A673 (cell line): ENCODE measurements around the gene SLX4IP.

Experiments
- CTCF ChIP-seq: fragments of 300-800, 200-600 bp; sonication (generic); conservative IDR thresholded peaks from 2 replicates; pipeline ENCODE4 v1.5.1; 2017; ENCODE audit warnings: low read depth, mild to moderate bottlenecking, antibody characterized with exemption, low read length, moderate library complexity, mixed read lengths
- EZH2 ChIP-seq: fragments of 200-600 bp; sonication (generic); IDR thresholded peaks from 2 replicates; pipeline ENCODE4 v1.6.1; 2017; ENCODE audit warnings: borderline replicate concordance, low read depth, mild to moderate bottlenecking, mixed read lengths, antibody characterized with exemption, low read length; ENCODE audit not compliant: poor library complexity, severe bottlenecking

GRCh38 chr20:10516529-10516928 is 81.4 kb downstream of the SLX4IP start:
- TF ChIP-seq CTCF = no peak
- TF ChIP-seq EZH2 = no peak
